SK-N-MC (cell line): ENCODE results near the gene TPRG1.

Experiments used
- DNase-seq: peaks from one replicate; pipeline ENCODE4 v3.0.0-alpha.2; 2011; ENCODE audit warnings: low read depth, low spot score
- H3K27ac ChIP-seq: fragments of 200-600 bp; sonication (generic); 2 replicates; pipeline ENCODE4 v1.5.1; 2016; ENCODE audit warnings: mixed run types
- H3K36me3 ChIP-seq: fragments of 200-600 bp; sonication (generic); 2 replicates; pipeline ENCODE4 v1.6.1; 2017; ENCODE audit warnings: antibody characterized with exemption, low read length, mixed read lengths; ENCODE audit not compliant: insufficient read depth
- H3K4me3 ChIP-seq: fragments of 200-600 bp; sonication (generic); 2 replicates; pipeline ENCODE4 v1.5.1; 2016
- H3K9ac ChIP-seq: fragments of 200-600 bp; sonication (generic); 2 replicates; pipeline ENCODE4 v1.8.0; 2017; ENCODE audit warnings: mixed run types, mixed read lengths; ENCODE audit not compliant: insufficient read length
- H3K9me3 ChIP-seq: fragments of 200-600 bp; sonication (generic); 2 replicates; pipeline ENCODE4 v1.6.1; 2017; ENCODE audit warnings: low read depth, mild to moderate bottlenecking, antibody characterized with exemption, low read length, moderate library complexity, mixed read lengths
- EZH2 ChIP-seq: fragments of 200-600 bp; sonication (generic); IDR thresholded peaks from one replicate; pipeline ENCODE4 v1.6.1; 2017; ENCODE audit warnings: antibody characterized with exemption
- FOXP2 ChIP-seq: optimal IDR thresholded peaks from 2 replicates; pipeline ENCODE3; 2011; ENCODE audit warnings: mild to moderate bottlenecking, moderate library complexity; ENCODE audit not compliant: insufficient read depth; ENCODE audit errors: extremely low read length, control extremely low read depth
- POLR2AphosphoS5 ChIP-seq: IDR thresholded peaks from 2 replicates; pipeline ENCODE4 v1.6.1; 2012; ENCODE audit warnings: mild to moderate bottlenecking, low read depth, low read length, borderline replicate concordance

Gene TPRG1

DNA sequence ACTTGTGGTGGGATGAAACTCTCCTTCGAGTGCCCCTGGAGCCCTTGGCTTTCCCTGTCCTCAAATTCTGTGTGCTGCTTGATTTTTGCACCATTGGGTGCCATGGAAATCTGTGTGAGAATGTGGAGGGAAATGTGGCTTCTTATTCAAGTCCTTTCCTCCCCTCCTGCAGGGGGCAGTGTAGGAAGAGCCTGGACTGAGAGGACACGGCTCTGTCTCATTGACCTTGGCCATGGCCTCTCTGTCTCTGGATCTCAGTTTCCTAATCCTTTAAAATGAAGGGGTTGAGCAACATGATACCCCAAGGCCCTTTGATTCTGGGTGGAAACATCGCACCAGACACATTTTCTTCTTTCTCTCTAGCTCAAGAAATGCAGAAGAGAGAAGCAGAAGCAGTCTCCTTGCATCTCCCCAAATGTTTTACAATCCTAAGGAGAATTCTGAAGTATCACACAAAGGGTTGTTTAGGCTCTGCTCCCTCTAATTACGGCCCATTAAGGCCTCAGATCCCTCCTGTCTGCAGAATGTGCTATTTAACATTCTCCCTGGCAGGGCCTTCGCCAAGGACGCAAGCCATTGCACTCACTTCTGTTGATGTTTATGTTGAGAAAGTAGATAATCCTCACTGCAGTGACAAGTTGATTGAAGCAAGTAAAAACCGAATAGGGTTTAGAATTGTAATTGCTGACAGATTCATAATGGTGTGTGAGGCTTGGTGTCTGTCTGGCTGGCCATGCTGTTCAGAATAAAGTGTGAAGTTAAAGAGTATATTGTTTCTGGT is 169.1 kb downstream of the TPRG1 start:
- Histone ChIP-seq H3K9me3 (peaks cover 7% of the 10 kb centered on the region; the same call in 1 of the 2 replicates), H3K27ac (no peak overlapping the region)
- no peak for DNase-seq

DNA sequence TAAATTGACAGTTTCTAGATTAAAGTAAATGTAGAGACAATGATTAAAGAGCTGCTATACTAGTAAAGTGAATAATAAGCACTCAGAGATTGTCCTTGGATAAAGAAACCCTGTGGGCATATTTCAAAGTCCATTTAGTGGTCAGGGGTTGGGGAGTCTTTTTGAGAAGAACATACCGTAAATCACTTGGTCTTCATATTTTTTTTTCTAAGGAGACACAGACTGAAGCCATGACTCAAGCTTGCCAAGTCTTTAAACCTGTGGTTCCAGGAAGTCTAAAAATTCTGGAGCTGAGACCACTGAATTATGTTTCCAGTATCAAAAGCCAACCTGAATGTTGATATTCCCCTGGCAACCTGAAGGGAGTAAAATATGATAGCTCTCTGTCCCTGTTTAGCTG is 171.0 kb downstream of the TPRG1 start:
- Histone ChIP-seq H3K4me3 (no peak overlapping the region), H3K9me3 (no peaks in the 10 kb centered on the region), H3K36me3 (no peaks in the 10 kb centered on the region), H3K27ac (no peak overlapping the region), H3K9ac (no peak overlapping the region)
- no peak for DNase-seq
- no peak for TF ChIP-seq EZH2
- no peak for TF ChIP-seq FOXP2
- TF ChIP-seq POLR2AphosphoS5, result no peak

More for the DNA sequence above, 169.1 kb downstream of the TPRG1 start:
- Histone ChIP-seq H3K36me3 (peaks cover 4% of the 10 kb centered on the region; the same call in 1 of the 2 replicates), H3K4me3 (no peak overlapping the region), H3K9ac (no peak overlapping the region)
- TF ChIP-seq POLR2AphosphoS5 (no peak), FOXP2 (no peak), EZH2 (no peak)

DNA sequence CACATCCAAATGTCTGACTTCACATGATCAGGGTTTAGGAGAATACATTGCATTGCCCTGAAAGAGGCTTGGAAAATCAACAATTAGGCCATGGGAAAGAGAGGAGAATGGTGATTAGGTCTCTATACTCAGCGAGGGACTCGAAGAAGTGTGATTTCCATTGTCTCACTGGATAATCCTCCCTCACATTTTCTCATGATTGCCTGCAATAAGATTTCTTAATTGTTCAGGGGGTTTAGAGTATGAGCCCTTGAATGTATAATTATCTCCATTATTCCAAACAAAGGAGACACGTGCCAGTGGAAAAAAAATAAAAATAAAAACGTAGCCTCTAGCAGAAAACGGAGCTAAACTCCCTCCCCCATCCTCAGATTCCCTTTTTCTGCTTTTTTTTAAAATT is 173.2 kb downstream of the TPRG1 start:
- no peak overlapping the region for H3K9ac ChIP-seq
- H3K4me3 ChIP-seq, result no peak overlapping the region
- no peak overlapping the region for H3K27ac ChIP-seq
- no peak for DNase-seq
- TF ChIP-seq FOXP2, result no peak
- no peak for TF ChIP-seq POLR2AphosphoS5
- no peak for TF ChIP-seq EZH2
- no peaks in the 10 kb centered on the region for H3K9me3 ChIP-seq
- H3K36me3 ChIP-seq, result no peaks in the 10 kb centered on the region

DNA sequence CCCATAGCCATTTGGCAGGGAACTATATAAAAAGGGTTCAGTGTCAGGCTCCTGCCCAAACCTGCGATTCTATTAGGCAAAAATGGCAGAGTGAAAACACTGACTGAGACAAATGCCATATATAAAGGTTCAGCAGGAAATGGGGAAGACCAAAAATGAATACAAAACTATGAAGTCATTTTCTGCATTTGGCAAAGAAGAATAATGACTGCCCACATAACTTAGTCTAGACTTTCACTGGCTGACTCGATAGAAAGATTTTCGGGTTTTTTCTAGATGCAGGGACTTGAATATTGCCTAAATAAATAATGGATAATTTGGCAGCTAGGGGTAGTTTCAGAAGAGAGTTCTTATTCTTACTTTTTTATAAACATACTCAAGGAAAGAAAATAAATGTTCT is 178.0 kb downstream of the TPRG1 start:
- no peak overlapping the region for H3K4me3 ChIP-seq
- H3K27ac ChIP-seq, result peak overlapping the region; percentile 64
- H3K9ac ChIP-seq, result no peak overlapping the region
- H3K36me3 ChIP-seq, result no peaks in the 10 kb centered on the region
- TF ChIP-seq EZH2 (no peak), FOXP2 (no peak), POLR2AphosphoS5 (no peak)
- H3K9me3 ChIP-seq, result no peaks in the 10 kb centered on the region
- DNase-seq, result no peak

DNA sequence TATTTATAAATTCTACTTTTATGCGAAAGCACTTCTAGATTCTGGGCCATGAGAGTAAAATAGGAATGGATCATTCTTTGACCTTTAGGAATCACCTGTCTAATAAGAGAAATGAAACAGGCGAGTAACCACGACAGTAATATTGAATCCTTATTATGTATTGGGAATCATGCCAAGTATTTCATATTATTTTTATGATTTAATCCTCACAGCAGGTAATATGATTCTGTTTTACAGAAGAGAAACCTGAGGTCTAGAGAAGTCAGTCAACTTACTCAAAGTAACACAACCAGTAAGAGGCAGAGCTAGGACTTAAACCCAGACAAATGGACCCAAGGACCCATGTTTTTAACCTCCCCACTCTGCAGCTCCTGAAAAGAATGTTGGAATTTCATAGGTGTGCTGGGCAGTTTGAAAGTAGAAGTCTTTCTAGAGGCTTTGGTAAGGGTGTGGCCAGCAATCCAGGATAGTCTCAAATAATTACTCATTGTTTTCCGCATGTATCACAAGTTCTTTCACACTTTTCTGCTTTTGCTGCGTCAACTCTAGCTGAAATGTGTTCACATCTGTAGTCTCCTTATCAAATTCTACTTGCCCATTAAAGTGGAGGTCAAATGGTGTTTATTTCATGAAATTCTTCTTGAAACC is 181.7 kb downstream of the TPRG1 start:
- TF ChIP-seq FOXP2 (no peak), POLR2AphosphoS5 (no peak), EZH2 (no peak)
- H3K9me3 ChIP-seq, result no peaks in the 10 kb centered on the region
- no peak overlapping the region for H3K4me3 ChIP-seq
- H3K36me3 ChIP-seq, result no peaks in the 10 kb centered on the region
- DNase-seq, result no peak
- H3K9ac ChIP-seq, result no peak overlapping the region
- peak overlapping the region; percentile 92 for H3K27ac ChIP-seq

DNA sequence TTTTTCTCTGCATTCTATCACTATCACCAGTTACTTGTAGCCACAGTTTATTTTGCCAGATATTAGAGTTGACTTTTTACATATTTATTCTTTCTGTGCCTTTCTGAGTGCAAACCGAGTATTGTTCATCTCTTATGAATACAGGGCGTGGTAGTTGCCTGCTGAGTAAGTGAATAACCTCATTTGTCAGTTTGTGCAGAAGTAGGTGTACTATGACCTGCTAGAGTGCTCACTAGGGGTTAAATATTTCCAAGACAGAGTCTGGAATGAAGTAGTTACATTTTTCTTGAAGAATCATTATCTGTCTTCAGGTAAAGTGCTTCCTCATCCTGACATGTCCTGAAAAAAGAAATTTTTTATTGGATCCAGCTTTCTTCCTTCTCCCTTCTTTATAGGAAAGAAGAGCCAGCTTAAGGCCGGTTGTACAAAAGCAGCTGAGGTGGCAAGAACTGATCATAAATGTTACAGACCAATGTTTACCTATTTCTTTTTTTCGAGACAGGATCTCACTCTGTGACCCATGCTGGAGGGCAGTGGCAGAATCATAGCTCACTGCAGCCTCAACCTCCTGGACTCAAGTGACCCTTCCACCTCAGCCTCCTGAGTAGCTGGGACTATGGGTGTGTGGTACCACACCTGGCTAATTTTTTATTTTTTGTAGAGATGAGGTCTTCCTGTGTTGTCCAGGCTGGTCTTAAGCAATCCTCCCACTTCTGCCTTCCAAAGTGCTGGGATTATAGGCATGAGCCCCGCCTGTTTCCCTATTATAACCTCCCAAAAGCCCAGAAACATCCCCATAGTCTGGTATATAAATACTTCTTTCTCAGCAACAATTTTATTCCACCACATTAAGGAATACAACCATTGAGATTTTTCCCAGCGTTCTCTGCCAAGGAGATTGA is 182.5 kb downstream of the TPRG1 start:
- Histone ChIP-seq H3K9me3 (no peaks in the 10 kb centered on the region), H3K27ac (peak overlapping the region; percentile 92), H3K9ac (peak overlapping the region; percentile 61), H3K4me3 (no peak overlapping the region), H3K36me3 (no peaks in the 10 kb centered on the region)
- TF ChIP-seq POLR2AphosphoS5, result no peak
- no peak for TF ChIP-seq FOXP2
- no peak for TF ChIP-seq EZH2
- no peak for DNase-seq

DNA sequence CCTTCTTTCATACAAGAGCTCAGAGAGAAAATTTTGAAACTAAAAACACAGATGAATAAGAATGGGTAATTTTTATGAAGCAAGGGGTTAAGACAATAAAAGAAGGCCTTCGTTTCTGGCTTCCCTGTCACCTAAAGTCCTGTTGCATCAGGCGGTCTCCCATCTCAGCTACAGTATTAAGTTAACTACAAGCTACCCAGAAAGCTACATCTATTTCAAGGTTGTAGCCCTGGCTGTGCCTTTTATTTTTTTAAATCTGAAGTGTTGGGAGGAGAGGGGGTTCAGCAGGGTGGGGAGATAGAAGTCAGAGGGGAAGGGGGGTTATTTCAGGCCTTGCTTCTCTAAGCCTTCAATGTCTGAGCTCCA is 183.3 kb downstream of the TPRG1 start:
- Histone ChIP-seq H3K9ac (peak overlapping the region; percentile 61), H3K4me3 (peak overlapping the region; percentile 53), H3K27ac (peak overlapping the region; percentile 92), H3K36me3 (no peaks in the 10 kb centered on the region), H3K9me3 (no peaks in the 10 kb centered on the region)
- TF ChIP-seq EZH2, result no peak
- no peak for TF ChIP-seq FOXP2
- no peak for TF ChIP-seq POLR2AphosphoS5
- DNase-seq, result no peak
